Measurements from ENCODE around the gene CHI3L1.

Gene CHI3L1

DNA sequence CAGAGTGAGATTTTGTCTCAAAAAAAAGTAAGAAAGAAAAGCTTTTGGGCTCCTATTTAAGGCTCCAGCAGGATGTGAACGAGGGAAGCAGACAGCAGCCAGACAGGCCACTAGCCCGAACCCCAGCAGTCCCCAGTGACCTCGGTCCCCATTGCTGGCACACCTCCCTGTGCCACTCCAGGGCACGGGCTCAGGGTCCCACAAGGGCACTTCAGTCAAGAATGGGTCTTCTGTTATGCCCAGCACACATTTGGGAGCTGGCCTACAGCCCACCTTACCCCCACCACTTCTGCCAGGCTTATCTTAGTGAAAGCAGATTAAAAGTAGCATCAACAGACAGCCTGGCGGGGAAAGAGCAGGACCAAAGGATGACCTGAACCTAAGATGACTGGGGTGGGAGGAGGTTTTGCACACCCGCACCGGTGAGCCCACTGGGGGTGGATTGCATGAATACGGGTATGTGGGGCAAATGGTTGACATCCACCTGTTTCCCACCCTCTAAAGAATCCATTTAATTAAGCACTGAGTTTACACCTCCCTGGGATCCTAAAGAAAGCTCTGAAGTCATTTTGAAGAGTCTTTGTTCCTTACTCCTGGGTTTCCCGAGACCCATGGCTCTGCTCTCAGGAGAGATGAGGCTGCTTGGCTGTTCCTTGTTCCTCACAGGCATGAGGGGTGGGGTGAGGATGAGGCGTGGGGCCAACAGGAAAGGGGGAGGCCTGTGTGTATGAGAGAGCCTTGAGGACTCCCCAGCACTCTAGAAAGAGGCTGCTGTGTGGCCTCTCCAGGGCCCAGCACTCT is 4.7 kb downstream of the CHI3L1 start:
- no peak for DNase-seq (ENCODE audit: low read depth in 2 of 3, low spot score in 1 of 3)

DNA sequence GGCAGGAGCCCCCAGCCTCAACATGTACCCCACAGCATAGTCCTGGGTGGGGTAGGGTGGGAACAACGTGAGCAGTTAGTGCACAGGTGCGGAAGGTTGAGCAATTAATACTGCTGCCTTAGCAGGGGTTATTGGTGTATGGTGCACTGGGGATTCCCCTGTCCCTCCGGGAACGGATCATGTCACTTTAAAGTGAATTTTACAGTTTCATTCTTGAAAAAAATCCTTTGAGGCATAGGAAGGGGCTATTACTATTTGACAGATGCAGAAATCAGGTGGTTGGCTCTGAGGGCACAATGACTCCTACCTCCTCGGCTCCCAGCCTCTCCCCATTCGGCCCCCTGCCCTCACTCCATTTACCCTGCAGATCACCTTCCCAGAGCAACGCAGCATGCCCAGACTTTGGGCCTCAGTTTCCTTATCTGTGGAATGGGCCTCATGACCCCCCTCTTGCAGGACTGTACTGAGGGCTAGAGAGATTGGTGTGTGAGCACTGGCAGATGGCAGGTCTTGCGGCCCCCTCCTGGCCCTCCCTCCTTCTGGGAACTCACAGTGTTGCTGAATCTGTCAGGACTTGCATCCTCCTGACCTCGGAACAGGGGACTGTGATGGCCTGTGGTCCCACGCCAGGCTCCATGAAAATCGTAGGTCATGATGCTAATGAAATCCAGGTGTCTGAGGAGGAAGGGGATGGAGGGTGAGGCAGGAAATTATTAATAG is 5.7 kb downstream of the CHI3L1 start:
- DNase-seq (ENCODE audit: low read depth in 2 of 3, low spot score in 1 of 3): no peak

GRCh38 chr1:203179667-203180005 is 6.9 kb downstream of the CHI3L1 start:
- no peak for DNase-seq (ENCODE audit: low read depth in 2 of 3, low spot score in 1 of 3)

- no peak for DNase-seq (ENCODE audit: low read depth in 2 of 3, low spot score in 1 of 3)
These were observed 7.5 kb downstream of the CHI3L1 start for GRCh38 chr1:203178821-203179666.

- DNase-seq (ENCODE audit: low read depth in 2 of 3, low spot score in 1 of 3): no peak
These were observed 8.4 kb downstream of the CHI3L1 start for GRCh38 chr1:203178083-203178482.

GRCh38 chr1:203177470-203178039 is 8.9 kb downstream of the CHI3L1 start:
- no peak for DNase-seq (ENCODE audit: low read depth in 2 of 3, low spot score in 1 of 3)

DNA sequence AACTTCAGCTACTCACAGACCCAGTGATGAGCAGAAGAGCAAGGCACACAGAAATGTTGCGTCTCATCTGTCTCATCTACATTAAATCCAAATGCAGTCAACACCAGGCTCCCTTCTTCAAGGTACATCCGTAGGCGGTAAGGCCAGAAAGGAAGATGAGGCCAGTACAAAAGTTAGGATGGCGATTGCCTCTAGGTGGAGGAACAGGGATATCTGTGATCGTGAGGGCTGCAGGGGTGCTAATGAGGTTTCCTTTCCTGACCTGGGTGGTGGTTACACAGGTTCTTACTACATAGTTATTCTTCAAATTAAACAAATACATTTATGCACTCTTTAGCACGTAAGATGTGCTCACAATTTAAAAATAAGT is 9.5 kb downstream of the CHI3L1 start:
- DNase-seq (ENCODE audit: low read depth in 2 of 3, low spot score in 1 of 3): no peak

DNA sequence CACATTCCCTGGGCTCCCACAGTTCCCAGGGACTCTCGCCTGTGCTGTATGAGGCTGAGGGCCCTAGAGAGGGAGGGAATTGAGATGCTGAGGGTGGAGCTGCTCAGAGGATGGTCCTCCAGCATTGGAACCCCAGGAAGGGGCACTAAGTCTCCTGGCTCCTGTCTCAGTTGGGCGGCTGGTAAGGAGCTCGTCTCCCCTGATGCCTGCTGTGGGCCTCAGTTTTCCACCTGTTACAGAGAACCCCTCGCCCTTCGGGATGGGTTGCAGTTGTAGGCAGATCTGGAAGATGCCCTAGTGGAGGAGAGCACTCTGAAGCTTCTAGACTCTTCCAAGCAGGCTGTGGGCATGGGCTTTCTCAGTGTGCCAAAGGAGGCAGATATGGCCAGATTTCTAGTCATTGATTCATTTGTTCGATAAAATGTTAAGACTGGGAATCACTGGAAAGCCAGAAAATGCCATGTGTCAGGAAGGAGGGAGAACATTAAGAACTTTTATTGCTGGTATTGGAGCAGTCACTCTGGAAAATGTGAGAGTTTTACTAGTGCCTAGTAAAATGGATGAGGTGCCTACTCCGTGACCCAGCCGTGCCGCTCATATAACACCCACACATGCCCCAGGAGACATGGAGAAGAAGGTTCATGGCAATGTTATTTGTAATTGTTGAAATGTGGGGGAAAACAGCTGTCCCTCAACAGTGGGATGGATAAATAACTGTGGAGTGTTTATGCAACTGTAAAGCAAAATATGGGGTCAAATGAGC is 10.1 kb downstream of the CHI3L1 start:
- no peak for DNase-seq (ENCODE audit: low read depth in 2 of 3, low spot score in 1 of 3)

- no peak for DNase-seq (ENCODE audit: low read depth in 2 of 3, low spot score in 1 of 3)
These were observed 10.7 kb downstream of the CHI3L1 start for GRCh38 chr1:203175827-203176241.

GRCh38 chr1:203175237-203175826 is 11.2 kb downstream of the CHI3L1 start, which contains the start of gene MYBPH:
Gene MYBPH (minus strand): TSS chr1:203175826. CDS start chr1:203175755, 71 bp downstream.
- no peak for DNase-seq (ENCODE audit: low read depth in 2 of 3, low spot score in 1 of 3)

- no peak for DNase-seq (ENCODE audit: low read depth in 2 of 3, low spot score in 1 of 3)
These were observed 12.0 kb downstream of the CHI3L1 start for GRCh38 chr1:203174324-203174985.

DNA sequence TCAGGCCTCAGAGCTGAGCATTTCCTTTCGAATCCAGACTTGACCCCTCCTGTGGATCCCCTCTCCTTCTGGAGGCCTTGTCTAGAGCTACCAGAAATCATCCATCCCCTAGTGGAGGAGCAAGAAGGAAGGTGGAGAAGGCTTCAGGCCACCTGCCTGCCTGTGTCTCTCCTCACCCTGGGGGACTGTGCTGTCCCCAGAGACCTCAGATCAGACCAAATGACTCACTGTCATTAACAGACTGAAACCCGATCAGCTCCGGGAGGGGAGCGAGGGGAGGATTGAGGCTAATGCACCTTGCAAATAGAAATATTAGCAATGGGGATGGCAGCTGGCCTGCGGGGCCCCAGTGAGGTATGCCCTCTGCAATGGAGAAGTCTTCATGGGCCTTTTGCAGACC is 12.9 kb downstream of the CHI3L1 start:
- no peak for DNase-seq (ENCODE audit: low read depth in 2 of 3, low spot score in 1 of 3)

GRCh38 chr1:203173011-203173555 is 13.4 kb downstream of the CHI3L1 start:
- DNase-seq (ENCODE audit: low read depth in 2 of 3, low spot score in 1 of 3): no peak

DNA sequence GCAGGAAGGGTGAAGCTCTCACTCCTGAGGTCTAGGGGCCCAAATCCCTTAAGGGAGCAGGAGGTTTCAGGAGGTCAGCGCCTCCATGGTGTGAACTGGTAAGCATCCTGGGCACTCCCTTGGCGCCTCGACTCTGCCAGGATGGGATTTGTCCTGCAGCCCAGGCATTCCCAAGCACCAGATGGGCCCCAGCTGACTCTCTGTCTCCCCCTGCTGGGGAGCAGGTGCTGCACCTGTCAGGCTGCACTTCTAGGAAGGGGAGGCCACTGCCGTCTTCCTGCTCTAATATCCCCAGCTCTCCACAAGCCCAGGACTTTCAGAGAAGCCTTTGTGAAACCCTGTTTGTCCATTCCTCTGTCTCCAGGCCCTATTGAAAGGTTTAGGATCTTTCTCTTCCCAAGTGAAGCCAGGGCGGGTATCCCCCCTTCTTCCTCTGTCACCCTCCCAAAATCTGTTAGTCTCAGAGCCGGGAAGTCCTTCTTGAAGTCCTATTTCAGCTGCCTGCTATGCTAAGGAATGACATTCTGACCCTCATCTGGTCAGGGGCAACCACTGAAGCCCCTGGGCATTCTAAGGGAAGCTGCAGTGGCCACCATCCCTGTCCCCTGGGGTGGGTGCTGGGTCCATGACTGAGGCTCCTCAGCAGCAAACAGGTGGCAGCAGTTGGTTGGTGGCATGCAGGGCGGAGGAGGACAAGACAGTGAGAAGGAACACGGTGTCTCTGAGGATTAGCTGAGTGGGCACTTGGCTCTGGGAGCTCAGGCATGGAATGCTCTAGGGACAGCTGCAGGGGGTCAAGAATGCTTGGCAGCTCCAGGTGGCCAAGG is 14.1 kb downstream of the CHI3L1 start:
- DNase-seq (ENCODE audit: low read depth in 2 of 3, low spot score in 1 of 3): peak; percentile 25 to 56 (median 41)

- no peak for DNase-seq (ENCODE audit: low read depth in 2 of 3, low spot score in 1 of 3)
These were observed 14.9 kb downstream of the CHI3L1 start for GRCh38 chr1:203171341-203172183.

- no peak for DNase-seq (ENCODE audit: low read depth in 2 of 3, low spot score in 1 of 3)
These were observed 15.7 kb downstream of the CHI3L1 start for GRCh38 chr1:203170625-203171330.
